ENCODE data around the gene DMGDH. TPM values are rescaled to one million over a fixed set of nuclear protein-coding genes. Genes with fewer than 3 reads are reported as not detected.

DMGDH gene
- total and polyA plus RNA-seq, 2 donors (not counting 1 experiment from before 2014, with no cell fraction given) = 0.47 to 0.63 TPM

DNA sequence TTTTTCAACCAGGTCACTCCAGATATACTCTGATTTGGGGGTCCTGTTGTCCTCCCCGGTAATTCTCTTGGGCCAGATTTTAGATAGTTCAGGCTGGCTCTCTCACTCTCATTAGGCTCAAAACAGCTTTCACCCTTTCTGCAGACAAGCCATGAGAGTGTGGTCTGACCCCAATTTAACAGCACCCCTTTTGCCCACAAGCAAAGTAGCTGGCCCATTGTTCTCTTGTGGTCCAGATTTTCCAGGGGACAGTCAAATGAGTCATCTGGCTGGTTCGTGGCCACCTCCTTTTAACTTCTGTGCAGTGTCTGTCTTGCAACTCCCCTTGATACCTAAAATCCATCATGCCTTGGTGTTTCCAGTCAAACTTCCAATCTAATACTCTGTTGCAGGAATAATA, 16.6 kb upstream of the DMGDH start:
- no peaks in the 10 kb centered on the region for H3K36me3 ChIP-seq (replicated peaks in 1 of 2; ENCODE audit: control extremely low read depth in 1 of 2, control insufficient read depth in 1 of 2, extremely low read depth in 1 of 2, insufficient read depth in 2 of 2, low read length in 1 of 2)
- Mint-ChIP-seq H3K4me1 (no peaks in the 10 kb centered on the region), H3K4me3 (no peak overlapping the region), H3K27ac (no peak overlapping the region), H3K27me3 (peaks cover 14% of the 10 kb centered on the region), H3K9me3 (ENCODE audit: insufficient read depth) (no peaks in the 10 kb centered on the region)
- H3K27me3 ChIP-seq (replicated peaks in 1 of 4; ENCODE audit: control extremely low read depth in 1 of 4, control insufficient read depth in 3 of 4, insufficient read depth in 4 of 4, low read length in 3 of 4) = no peaks in the 10 kb centered on the region
- H3K9ac ChIP-seq (ENCODE audit: low read length) = no peak overlapping the region
- no peaks in the 10 kb centered on the region for H4K20me1 ChIP-seq (ENCODE audit: control insufficient read depth, insufficient read depth, low read length, poor library complexity, severe bottlenecking)
- H3K4me3 ChIP-seq (ENCODE audit: control extremely low read depth in 1 of 5, extremely low read depth in 1 of 5, insufficient read depth in 1 of 5, low read depth in 2 of 5, low read length in 4 of 5) = no peak overlapping the region
- no peaks in the 10 kb centered on the region for H3K4me1 ChIP-seq (ENCODE audit: control insufficient read depth in 2 of 2, insufficient read depth in 2 of 2, low read length in 2 of 2)
- no peak for TF ChIP-seq EZH2 (IDR thresholded peaks at IDR 0.05; ENCODE audit: borderline replicate concordance, insufficient read depth, low read depth, low read length, poor library complexity, severe bottlenecking)
- TF ChIP-seq, protein P1, sequence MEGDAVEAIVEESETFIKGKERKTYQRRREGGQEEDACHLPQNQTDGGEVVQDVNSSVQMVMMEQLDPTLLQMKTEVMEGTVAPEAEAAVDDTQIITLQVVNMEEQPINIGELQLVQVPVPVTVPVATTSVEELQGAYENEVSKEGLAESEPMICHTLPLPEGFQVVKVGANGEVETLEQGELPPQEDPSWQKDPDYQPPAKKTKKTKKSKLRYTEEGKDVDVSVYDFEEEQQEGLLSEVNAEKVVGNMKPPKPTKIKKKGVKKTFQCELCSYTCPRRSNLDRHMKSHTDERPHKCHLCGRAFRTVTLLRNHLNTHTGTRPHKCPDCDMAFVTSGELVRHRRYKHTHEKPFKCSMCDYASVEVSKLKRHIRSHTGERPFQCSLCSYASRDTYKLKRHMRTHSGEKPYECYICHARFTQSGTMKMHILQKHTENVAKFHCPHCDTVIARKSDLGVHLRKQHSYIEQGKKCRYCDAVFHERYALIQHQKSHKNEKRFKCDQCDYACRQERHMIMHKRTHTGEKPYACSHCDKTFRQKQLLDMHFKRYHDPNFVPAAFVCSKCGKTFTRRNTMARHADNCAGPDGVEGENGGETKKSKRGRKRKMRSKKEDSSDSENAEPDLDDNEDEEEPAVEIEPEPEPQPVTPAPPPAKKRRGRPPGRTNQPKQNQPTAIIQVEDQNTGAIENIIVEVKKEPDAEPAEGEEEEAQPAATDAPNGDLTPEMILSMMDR (IDR thresholded peaks at IDR 0.05) = no peak
- intact Hi-C loops (cut with micrococcal nuclease) = no loop called here
- H3K79me2 ChIP-seq (ENCODE audit: control insufficient read depth, insufficient read depth, low read length) = no peaks in the 10 kb centered on the region
- ChIA-PET POLR2A (no interaction called here), CTCF (no interaction called here)
- H3K4me2 ChIP-seq (replicated peaks; ENCODE audit: low read depth, low read length, poor library complexity, severe bottlenecking) = no peak overlapping the region
- ATAC-seq (ENCODE audit: low read depth) (no peak), DNase-seq (no peak)
- whole genome bisulfite sequencing (ENCODE audit: insufficient coverage) = 100% methylated on average over 1 of the region's 2 CpGs
- H3K9me3 ChIP-seq (ENCODE audit: control extremely low read depth in 1 of 3, control insufficient read depth in 2 of 3, insufficient read depth in 1 of 3, low read length in 2 of 3) = no peaks in the 10 kb centered on the region
- no peak overlapping the region for H2AFZ ChIP-seq (ENCODE audit: insufficient read depth, low read depth, low read length, poor library complexity, severe bottlenecking)
- no peak overlapping the region for H3K27ac ChIP-seq (ENCODE audit: low read length in 2 of 2)

DNA sequence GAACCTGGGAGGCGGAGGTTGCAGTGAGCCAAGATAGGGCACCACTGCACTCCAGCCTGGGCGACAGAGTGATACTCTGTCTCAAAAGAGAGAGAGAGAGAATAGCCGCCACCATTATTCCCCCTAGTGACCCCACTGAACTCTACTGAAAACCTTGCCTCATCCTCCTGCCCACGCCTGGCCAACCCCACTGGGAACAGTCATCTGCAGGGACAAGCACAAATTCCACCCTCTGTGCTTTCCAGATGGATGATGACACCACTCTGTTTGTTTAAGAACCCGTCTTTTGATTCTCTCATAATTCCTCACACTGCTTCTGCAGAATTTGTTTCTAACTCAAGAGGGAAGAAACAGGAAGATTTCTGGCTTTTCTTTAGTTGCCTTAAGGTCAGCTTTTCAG, 12.3 kb upstream of the DMGDH start:
- no peak for DNase-seq
- no peak overlapping the region for H3K4me2 ChIP-seq (replicated peaks; ENCODE audit: low read depth, low read length, poor library complexity, severe bottlenecking)
- TF ChIP-seq, protein P1 (IDR thresholded peaks at IDR 0.05) = no peak
- no peak for TF ChIP-seq EZH2 (IDR thresholded peaks at IDR 0.05; ENCODE audit: borderline replicate concordance, insufficient read depth, low read depth, low read length, poor library complexity, severe bottlenecking)
- ChIA-PET CTCF (no interaction called here), POLR2A (no interaction called here)
- H3K79me2 ChIP-seq (ENCODE audit: control insufficient read depth, insufficient read depth, low read length) = no peaks in the 10 kb centered on the region
- H3K36me3 ChIP-seq (replicated peaks in 1 of 2; ENCODE audit: control extremely low read depth in 1 of 2, control insufficient read depth in 1 of 2, extremely low read depth in 1 of 2, insufficient read depth in 2 of 2, low read length in 1 of 2) = no peaks in the 10 kb centered on the region
- peaks cover 11% of the 10 kb centered on the region for H3K27me3 Mint-ChIP-seq
- H3K9me3 ChIP-seq (ENCODE audit: control extremely low read depth in 1 of 3, control insufficient read depth in 2 of 3, insufficient read depth in 1 of 3, low read length in 2 of 3) = no peaks in the 10 kb centered on the region
- no peak for ATAC-seq (ENCODE audit: low read depth)
- no peak overlapping the region for H3K4me3 Mint-ChIP-seq
- no peak overlapping the region for H3K27ac Mint-ChIP-seq
- H3K9ac ChIP-seq (ENCODE audit: low read length) = no peak overlapping the region
- H3K27ac ChIP-seq (ENCODE audit: low read length in 2 of 2) = no peak overlapping the region
- H3K4me1 Mint-ChIP-seq = no peaks in the 10 kb centered on the region
- no peaks in the 10 kb centered on the region for H4K20me1 ChIP-seq (ENCODE audit: control insufficient read depth, insufficient read depth, low read length, poor library complexity, severe bottlenecking)
- intact Hi-C loops (cut with micrococcal nuclease) = no loop called here
- H3K9me3 Mint-ChIP-seq (ENCODE audit: insufficient read depth) = no peaks in the 10 kb centered on the region
- no peak overlapping the region for H3K4me3 ChIP-seq (ENCODE audit: control extremely low read depth in 1 of 5, extremely low read depth in 1 of 5, insufficient read depth in 1 of 5, low read depth in 2 of 5, low read length in 4 of 5)
- no peak overlapping the region for H2AFZ ChIP-seq (ENCODE audit: insufficient read depth, low read depth, low read length, poor library complexity, severe bottlenecking)
- H3K27me3 ChIP-seq (replicated peaks in 1 of 4; ENCODE audit: control extremely low read depth in 1 of 4, control insufficient read depth in 3 of 4, insufficient read depth in 4 of 4, low read length in 3 of 4) = no peaks in the 10 kb centered on the region
- WGBS (ENCODE audit: insufficient coverage) = 94% methylated on average over 2 of the region's 5 CpGs
- H3K4me1 ChIP-seq (ENCODE audit: control insufficient read depth in 2 of 2, insufficient read depth in 2 of 2, low read length in 2 of 2) = no peaks in the 10 kb centered on the region
